HG03060 (cell line): ENCODE results near the gene RAB44.

Source experiments
- ATAC-seq: cut with Tn5 transposase; IDR thresholded peaks from one replicate; pipeline ENCODE4 v1.9.1; 2021; ENCODE audit warnings: low read depth, moderate number of reproducible peaks; ENCODE audit not compliant: unreplicated experiment

Gene RAB44

DNA sequence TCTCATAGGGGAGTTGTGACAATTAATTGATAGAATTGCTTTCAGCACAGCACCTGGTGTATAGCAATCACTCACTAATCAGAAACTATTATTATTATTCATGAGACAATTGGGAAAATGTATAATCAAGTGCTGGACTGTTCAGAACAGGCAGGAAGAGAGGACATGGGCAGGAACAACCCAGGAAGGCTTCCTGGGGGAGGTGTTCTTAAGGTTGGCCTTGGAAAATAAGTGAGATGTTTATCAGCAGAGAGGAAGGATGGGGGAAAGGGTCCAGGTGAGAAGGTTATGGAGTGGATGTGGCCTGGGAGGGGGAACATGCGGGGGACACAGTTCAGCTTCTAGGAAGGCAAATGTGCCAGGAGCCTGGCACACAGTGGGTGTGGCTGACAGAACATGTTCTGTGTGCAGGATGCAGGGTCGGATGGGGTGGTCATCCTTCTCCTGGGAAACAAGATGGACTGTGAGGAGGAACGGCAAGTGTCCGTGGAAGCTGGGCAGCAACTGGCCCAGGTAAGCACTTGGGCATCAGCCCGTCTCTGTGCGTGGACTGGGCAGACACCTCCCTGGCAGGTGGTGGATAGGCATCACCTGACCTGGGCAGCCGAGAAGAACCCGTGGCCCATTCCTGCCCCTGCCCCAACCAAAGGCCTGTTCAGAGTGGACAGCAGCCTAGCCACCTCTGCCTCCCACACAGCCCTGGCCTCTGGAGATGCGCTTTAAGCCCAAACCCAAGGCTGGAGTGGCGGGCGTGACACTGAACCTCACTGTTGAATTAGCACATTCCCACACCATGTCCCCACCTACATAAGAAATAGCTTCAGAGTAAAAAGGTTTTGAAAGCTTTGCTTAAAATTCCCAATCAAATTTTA is 30.9 kb downstream of the RAB44 start:
- ATAC-seq: no peak

DNA sequence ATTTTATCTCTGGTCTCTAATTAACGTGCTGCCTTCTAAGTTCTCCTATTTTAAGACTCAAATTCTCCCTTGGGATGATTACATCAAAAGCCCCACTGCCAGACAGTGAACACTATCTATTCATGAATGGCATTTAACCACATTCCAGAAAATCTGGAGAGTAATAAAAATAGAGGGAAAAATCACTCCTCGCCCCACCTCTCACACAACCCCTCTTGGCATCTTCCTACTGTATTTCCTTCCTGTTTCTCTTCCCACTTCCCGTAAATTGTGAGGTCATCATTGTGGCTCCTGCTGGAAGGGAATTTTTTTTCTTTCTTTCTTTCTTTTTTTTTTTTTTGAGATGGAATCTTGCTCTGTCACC is 31.5 kb downstream of the RAB44 start:
- no peak for ATAC-seq

DNA sequence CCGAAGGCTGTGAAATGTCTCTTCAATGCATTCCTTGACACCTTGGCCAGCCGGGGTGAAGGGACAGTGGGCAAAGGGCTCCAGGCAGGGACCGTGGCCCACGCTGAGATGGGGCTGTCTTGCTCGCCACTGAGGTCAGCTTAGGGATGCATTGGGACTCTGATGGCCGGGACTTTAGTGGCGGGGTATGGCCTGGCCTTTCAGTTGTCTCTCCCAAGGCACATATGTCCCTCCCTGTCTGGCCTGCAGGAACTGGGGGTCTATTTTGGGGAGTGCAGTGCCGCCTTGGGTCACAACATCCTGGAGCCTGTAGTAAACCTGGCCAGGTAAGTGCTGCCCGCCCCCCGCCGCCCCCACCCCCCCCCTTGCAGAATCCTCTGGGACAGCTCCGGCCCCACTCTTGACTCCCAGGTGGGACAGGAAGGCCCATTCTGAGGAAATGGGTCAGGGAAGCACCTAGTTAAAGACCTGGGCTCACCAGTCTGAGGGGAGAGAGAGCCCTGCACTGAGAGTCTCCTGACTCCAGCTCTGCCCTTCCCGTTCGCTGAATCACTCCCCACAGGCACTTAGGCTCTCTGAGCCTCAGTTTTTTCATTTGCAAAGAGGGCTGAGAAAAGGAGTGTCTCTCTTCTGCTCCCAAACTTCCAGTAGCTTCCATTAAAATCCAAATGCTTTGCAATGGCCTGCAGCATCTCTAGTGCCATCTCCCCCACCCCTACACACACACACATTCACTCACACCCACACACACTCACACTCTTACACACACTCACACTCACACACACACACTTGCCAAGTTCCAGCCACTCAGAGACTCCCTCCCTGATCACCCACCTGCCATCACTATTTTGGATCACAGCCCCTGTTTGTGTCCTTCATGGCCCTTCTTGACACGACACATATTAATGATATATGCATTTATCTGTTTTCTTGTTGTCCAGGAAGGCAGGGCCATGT is 33.1 kb downstream of the RAB44 start:
- ATAC-seq: no peak

DNA sequence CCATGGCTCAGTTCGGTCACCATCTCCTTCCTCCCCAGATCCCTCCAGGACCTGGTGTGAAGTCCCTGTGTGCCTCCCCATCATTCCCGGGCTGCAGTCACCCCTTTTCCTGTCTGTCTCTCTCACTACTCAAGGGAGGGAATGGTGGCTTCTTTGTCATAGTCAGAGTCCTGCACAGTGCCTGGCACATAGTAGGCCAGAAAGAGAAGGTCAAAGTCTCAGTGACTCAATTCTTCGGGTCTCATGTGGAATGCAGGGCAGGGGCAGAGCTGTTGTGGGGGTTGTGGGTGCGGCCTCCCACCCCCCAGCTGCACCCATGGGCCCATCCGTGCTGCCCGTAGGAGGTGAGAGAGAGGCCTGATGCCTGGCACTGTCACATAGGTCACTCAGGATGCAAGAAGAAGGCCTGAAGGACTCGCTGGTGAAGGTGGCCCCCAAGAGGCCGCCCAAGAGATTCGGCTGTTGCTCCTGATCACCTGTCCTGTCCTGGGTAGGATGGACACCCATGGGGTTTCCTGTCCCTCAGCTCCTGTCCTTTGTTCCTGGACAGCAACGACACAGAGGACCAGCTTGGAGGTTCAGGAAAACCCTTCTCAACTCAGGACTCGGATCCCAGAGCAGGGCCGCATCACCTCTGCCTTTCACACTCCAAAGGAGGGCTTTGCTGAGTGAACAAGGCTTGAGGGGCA is 34.1 kb downstream of the RAB44 start:
- no peak for ATAC-seq

DNA sequence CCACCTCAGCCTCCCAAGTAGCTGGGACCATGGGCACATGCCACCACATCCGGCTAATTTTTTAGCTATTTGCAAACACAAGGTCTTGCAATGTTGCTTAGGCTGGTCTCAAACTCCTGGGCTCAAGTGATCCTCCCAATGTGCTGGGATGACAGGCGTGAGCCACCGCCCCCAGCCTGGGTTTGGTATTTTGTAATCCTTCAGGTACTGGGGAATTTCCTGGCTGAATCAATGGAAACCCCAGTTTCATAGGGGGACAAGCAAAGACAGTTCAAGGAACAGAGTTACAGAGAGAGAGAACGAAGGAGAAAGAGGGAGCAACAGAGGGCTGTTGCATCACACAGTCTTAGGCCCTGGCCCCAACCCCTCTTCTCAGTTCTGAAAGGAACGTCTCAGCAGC is 35.7 kb downstream of the RAB44 start:
- ATAC-seq: no peak

DNA sequence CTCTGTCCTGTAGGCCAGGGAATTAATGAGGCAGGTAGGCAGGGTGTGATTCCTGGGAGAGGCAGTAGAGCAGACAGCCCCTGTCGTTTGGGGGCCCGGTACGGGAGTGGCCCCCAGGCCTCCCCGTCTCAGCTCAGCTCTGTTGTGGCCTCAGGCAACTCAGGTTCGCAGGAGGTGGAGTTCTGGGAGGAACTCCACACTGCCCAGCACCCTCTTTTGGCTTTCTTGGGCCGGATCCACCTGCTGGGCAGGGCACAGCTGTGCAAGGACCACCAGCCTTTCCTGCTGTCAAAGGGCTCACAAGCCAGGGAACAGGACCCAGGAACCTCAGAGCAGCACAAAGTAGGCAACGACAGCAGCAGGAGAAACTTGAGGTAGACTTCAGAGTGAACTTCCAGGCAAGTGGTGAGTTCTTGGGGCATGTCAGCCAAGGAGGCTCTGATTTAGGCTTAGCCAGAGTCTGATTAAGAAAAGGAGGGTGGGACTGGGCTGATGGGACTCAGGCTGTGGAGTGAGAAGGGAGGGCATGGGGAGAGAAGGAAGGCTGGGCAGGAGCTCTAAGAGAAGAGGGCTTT is 36.9 kb downstream of the RAB44 start:
- ATAC-seq: no peak

DNA sequence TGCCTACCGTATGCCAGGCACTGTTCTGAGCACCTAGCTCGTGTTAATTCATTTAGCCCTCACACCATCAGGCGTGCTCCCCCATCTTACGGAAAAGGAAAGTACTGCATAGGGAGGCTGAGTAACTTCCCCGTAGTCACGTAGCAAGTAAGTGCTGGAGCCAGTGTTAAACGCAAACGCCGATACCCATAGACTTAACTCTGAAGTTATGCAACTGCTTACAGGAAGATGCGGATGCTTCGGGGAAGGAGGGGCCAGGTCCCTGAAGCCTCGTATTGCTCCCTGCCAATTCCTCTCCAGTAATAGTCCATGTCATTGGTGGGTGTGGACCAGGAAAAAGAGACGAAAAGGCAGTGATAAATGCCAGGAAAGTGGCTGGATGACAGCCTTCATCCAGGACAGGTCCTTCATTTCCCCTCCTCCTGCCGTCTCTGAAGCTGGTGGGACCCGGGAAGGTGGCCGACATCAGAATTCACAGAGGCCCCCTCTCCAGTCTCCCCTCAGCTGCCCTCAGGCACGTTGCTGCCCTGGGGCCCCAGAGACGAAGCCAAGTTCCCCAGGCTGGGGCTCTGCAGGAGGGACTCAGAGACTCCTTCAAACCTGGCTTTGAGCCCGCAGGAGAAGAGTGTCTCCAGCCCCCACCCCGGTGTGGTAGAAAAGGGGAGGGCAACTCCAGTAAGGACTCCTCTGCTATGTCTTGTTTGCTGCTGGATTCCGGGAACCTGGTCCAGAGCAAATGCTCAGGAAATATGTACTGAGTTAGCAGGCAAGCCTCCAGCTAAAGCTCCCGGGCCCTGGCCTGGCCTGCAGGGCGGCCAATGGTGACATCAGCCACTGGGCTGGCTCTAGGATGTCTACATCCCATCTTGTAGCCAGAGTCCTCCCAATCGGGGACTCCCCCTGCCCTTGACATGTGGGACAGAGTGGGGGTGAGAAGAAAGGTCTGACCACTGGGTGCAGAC is 37.8 kb downstream of the RAB44 start:
- ATAC-seq: no peak

DNA sequence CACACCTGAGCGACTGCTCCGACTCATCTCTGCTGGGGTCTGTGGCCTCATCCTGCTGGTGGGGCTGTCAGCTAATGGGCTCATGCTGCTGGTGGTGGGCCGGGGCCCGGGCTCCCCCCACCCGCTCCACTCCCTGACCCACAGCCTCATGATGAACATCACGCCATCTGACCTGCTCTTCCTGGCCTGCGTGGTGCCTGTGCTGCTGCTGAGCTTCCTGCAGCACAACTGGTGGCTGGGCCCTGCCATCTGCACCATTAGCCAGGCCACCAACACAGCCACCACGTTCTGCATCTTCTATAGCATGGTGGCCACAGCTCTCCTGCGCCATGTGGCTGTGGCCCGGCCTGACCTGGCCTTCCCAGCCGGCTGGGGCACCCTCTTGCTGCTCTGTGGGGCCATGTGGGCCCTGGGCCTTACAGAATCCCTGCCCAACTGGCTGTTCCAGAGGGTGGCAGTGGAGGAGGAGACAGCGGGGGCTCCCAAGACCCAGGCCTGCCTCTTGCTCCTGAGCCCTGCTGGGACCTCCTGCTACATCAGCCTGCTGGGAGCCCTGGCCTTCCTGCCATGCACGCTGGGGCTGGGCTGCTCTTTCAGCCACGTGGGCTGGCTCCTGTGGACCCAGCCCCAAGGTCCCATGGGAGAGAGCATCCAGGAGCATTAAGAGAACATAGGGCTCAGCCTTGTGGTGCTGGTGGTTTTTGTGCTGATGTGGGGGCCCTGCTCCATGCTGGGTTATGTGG is 39.6 kb downstream of the RAB44 start:
- no peak for ATAC-seq

DNA sequence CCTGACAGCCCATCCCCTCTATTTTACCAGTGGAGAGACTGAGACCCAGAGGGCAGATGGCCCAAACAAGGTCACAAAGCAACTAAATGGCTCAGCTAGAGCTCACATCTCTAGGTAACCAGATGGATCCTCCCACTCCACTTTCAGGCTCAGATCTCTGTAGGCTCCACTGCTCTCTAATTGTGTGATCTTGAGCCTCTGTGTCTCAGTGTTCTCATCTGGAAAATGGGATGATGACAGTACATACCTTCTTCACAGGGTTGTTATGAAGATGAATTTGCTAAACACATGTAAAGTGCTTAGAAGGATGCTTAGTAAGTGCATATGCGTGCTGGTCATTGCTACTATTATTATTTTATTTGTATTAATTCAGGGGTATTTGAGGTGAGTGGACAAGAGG is 40.5 kb downstream of the RAB44 start:
- no peak for ATAC-seq

DNA sequence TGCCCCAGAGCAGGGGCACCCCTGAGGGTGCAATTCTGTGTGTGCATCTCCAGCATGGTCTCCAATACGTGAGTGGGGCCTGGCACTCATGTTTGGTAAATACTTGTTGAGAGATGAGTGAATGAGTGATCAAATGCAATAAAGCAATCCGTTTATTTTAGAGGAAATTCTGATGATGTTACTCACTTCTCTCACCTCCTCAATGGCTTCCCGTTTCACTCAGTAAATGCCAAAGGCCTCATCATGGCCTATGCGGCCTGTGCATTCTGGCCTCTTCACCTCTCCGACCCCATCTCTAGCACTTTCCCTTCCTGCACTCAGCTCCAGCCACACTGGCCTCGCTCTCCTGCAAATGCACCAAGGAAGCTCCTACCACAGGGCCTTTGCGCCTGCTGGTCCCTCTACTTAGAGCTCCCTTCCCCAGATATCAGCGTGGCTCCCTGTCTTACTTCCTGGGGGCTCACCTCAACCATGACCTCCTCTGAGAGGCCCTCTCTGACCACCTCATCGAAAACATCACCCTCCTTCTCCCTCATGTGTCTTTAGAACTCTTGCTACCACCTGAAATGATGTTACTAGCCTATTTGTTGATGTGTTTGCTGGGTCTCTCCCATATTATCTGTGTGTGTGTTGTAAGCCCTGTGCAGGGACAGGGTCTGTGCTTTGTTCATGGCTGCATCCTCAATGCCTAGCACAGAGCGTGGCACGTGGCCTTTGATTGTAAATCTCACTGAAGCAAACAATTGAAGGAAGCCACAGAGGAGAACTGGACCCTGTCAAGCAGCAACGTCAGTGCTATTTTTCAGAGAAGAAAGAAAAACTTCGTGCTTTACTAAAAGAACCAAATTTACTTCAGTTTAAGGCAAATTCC is 42.6 kb downstream of the RAB44 start:
- no peak for ATAC-seq

DNA sequence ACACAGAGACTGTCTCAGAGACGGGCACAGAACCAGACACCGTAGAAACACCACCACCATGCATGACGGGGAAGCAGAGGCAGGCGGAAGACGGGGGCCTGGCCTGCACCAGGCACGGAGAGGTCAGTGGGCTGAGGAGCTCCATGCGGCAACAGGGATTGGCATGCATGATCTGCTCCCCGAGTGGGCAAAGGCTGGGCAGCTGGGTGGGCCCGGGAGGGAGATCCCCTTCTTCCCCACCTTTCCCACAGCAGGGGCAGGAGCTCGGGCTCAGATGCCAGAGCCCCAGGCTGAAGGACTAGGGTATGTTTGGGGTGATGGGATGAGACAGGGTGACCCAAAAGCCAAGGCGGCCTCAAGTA is 43.2 kb downstream of the RAB44 start:
- no peak for ATAC-seq

DNA sequence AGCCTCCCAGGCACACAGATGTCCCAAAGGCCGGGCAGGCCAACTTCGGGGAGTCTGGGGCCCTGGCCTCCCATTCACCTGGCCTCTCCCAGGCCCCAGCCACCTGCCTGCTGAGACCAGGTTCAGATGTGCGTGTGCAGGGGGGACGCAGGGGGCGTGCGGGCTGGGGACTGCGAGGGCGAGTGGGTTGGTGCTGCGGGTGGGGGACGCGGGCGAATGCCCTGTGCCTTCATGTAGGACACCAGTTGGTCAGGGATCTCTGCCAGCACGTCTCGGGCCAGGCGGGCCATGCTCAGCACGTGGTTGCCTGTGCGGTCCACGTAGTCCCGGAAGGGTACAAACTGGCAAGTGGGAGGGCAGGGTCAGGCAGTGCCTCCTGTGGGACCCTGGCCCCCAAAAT is 44.5 kb downstream of the RAB44 start:
- no peak for ATAC-seq

DNA sequence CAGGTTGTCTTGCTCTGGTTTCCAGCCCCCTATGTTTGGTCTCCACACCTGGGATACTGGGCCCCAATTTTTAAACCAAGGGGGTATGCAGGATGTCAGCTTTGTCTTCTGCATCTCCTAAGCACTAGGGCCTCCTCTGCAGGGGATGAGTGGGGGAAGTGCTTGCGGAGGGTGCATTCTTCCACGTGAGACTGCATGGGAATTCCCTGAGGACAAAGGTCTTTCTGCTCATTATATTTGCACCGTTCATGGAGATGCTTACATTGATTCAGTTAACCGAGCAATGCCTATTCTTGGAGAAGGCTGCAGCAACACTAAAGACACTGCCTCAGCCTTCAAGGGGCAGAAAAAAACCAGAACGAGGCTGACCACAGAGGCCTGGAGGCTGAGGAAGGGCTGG is 45.4 kb downstream of the RAB44 start:
- no peak for ATAC-seq

DNA sequence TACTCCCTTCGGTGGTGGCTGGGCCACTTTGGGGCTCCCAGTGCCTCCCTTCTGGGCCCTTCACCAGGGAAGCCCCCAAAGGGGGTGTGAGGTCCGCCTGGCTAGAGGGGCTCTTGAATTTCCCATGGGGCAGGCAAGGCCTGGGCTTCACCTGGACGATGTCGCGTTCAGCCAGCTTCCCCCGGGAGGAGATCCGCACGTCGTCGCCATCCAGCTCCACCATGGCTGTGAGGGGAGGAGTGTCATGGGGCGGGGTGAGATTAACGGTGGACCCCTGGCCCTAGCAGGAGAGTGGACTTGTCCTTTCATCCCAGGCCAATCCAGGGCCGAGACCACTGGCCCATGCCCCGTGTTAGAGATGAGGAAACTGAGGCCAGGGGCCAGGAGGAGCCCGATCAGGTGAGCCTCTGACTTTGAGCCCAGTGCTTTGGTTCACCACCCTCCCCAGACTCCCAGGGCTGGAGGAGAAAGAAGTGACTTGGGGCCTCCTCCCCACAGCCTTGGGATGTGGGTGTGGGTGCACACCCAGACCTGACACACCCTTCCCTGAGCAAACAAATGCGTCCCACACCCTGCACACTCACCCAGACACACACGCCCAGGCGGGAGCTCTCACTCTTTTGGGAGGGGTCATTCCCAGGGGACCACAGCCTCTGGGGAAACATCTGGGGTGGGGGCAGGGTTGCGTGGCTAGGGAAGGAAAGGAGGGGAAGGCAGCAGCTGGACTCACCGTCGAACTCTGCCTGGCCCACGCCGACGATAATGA is 46.1 kb downstream of the RAB44 start:
- no peak for ATAC-seq

DNA sequence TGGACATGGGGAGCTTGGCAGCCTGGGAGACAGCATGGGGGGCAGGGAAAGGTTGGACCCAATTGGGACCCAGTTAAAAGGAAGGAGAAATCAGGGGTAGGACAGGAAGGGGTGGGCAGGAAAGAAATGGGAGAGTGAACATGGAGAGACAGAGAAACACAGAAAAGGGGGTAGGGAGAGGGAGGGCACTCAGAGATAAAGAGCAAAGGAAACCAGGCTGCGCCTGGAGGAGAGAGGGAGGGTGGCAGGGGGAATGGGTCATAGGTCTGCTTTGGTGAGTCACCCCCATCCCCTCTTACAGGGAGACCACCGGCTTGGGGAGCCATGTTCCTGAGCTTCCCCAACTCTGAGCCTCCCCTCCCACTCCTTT is 46.7 kb downstream of the RAB44 start:
- no peak for ATAC-seq

DNA sequence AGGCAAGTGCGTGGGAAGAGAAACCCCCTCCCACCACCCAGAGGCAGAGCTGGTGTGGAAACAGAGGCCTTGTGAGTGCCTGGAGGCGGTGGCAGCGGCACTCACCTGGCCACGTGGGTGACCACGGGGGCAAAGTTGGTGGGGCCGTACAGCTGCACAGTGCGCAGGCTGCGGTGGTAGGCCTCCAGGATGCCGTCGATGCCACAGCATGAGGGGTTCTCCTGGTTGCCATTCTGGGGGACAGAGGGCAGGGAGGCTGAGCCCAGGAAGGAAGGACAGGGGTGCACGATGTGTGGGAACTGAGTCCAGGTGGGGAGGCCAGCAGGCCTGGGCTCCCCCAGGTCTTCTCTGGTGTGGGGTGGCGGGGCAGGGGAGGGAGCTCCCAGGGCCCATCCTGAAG is 47.7 kb downstream of the RAB44 start:
- no peak for ATAC-seq

DNA sequence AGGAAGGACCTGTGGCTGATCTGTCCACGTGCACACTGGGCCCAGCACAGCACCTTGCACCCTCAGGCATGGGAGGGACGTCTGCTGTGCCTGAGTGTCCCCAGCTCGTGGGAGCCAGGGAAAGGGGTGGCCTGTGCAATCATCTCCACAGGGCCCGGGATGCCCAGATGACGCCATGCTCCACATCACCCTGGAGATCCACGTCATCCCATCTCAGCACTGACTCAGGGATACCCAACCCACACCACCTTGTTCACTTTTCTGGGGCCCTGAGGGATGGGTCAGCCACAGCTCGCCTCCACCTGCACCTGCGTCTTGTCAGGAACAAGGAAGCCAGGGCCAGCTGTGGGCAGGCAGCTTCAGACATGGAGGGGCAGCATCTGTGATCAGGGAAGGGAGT is 48.2 kb downstream of the RAB44 start:
- ATAC-seq: no peak
